Measurements from ENCODE around the gene RNF166.

Gene RNF166

GRCh38 chr16:88723507-88723887 is 17.3 kb upstream of the RNF166 start:
- DNase-seq, result no peak

- no peak for DNase-seq
These were observed 16.7 kb upstream of the RNF166 start for GRCh38 chr16:88722784-88723506.

GRCh38 chr16:88721815-88722755 is 15.9 kb upstream of the RNF166 start:
- no peak for DNase-seq

- no peak for DNase-seq
These were observed 15.0 kb upstream of the RNF166 start for GRCh38 chr16:88721236-88721635.

GRCh38 chr16:88720396-88720970 is 14.3 kb upstream of the RNF166 start:
- no peak for DNase-seq

GRCh38 chr16:88719933-88720296 is 13.7 kb upstream of the RNF166 start:
- no peak for DNase-seq

GRCh38 chr16:88719267-88719932 is 13.2 kb upstream of the RNF166 start:
- no peak for DNase-seq

- DNase-seq, result no peak
These were observed 12.0 kb upstream of the RNF166 start for GRCh38 chr16:88718178-88718577.

- DNase-seq, result no peak
These were observed 10.4 kb upstream of the RNF166 start for GRCh38 chr16:88716601-88717001.

- DNase-seq, result no peak
These were observed 10.0 kb upstream of the RNF166 start for GRCh38 chr16:88716201-88716600.

GRCh38 chr16:88715312-88716190 is 9.3 kb upstream of the RNF166 start:
- no peak for DNase-seq

GRCh38 chr16:88714420-88715302 is 8.5 kb upstream of the RNF166 start:
- DNase-seq, result no peak

GRCh38 chr16:88713568-88714419 is 7.6 kb upstream of the RNF166 start:
- DNase-seq, result no peak

- no peak for DNase-seq
These were observed 6.8 kb upstream of the RNF166 start for GRCh38 chr16:88713054-88713453.

GRCh38 chr16:88712362-88712979 is 6.3 kb upstream of the RNF166 start:
- DNase-seq, result no peak

GRCh38 chr16:88711750-88712340 is 5.6 kb upstream of the RNF166 start:
- DNase-seq, result no peak

GRCh38 chr16:88710556-88710955 is 4.3 kb upstream of the RNF166 start:
- DNase-seq, result no peak

- DNase-seq, result no peak
These were observed 988 bp upstream of the RNF166 start for GRCh38 chr16:88706965-88707826.
